Measurements from ENCODE around the gene LGALS9. TPM values are rescaled to one million over a fixed set of nuclear protein-coding genes. Genes with fewer than 3 reads are reported as not detected.
A peak's percentile ranks its signal among the peaks of the same experiment; 100 is the strongest.

Gene LGALS9
- total RNA-seq, 1 donor from 2014 or later = 15.2 TPM

- Histone ChIP-seq H3K4me1 (peaks cover 30% of the 10 kb centered on the region), H3K4me3 (no peak overlapping the region), H3K9me3 (replicated peaks) (no peaks in the 10 kb centered on the region), H3K27me3 (ENCODE audit: low read depth) (no peaks in the 10 kb centered on the region), H3K36me3 (peaks cover 13% of the 10 kb centered on the region), H3K27ac (replicated peaks) (no peak overlapping the region)
- intact Hi-C loops (cut with micrococcal nuclease) = loop anchor here (10.0 kb wide), 1 partner anchor 144 kb away; the partner anchor contains the start of gene KSR1
- DNase-seq = no peak
- no peak for TF ChIP-seq CTCF (IDR thresholded peaks at IDR 0.05; ENCODE audit: borderline replicate concordance)
These were observed 32.5 kb upstream of the LGALS9 start for GRCh38 chr17:27598337-27599050.

- no peaks in the 10 kb centered on the region for H3K9me3 ChIP-seq (replicated peaks)
- peaks cover 30% of the 10 kb centered on the region for H3K4me1 ChIP-seq
- no peak for DNase-seq
- intact Hi-C loops (cut with micrococcal nuclease) = loop anchor here (2.0 to 5.0 kb wide), 2 partner anchors 248 to 364 kb away; no protein-coding TSS in a partner anchor
- H3K4me3 ChIP-seq = no peak overlapping the region
- H3K27ac ChIP-seq (replicated peaks) = peak overlapping the region; percentile 22
- peaks cover 30% of the 10 kb centered on the region for H3K36me3 ChIP-seq
- no peaks in the 10 kb centered on the region for H3K27me3 ChIP-seq (ENCODE audit: low read depth)
- no peak for TF ChIP-seq CTCF (IDR thresholded peaks at IDR 0.05; ENCODE audit: borderline replicate concordance)
These were observed 30.5 kb upstream of the LGALS9 start for GRCh38 chr17:27600471-27600870.

- intact Hi-C loops (cut with micrococcal nuclease) = loop anchor here (2.0 to 5.0 kb wide), 2 partner anchors 249 to 365 kb away; no protein-coding TSS in a partner anchor
- peak; percentile 96 for TF ChIP-seq CTCF (IDR thresholded peaks at IDR 0.05; ENCODE audit: borderline replicate concordance)
- peak; percentile 73 for DNase-seq
- H3K9me3 ChIP-seq (replicated peaks) = no peaks in the 10 kb centered on the region
- no peak overlapping the region for H3K4me3 ChIP-seq
- H3K27ac ChIP-seq (replicated peaks) = no peak overlapping the region
- H3K4me1 ChIP-seq = peaks cover 30% of the 10 kb centered on the region
- no peaks in the 10 kb centered on the region for H3K27me3 ChIP-seq (ENCODE audit: low read depth)
- peaks cover 38% of the 10 kb centered on the region for H3K36me3 ChIP-seq
These were observed 29.7 kb upstream of the LGALS9 start for GRCh38 chr17:27601069-27601974.

- Histone ChIP-seq H3K4me3 (no peak overlapping the region), H3K27me3 (ENCODE audit: low read depth) (no peaks in the 10 kb centered on the region), H3K36me3 (peaks cover 42% of the 10 kb centered on the region), H3K4me1 (peaks cover 27% of the 10 kb centered on the region), H3K27ac (replicated peaks) (no peak overlapping the region), H3K9me3 (replicated peaks) (no peaks in the 10 kb centered on the region)
- TF ChIP-seq CTCF (IDR thresholded peaks at IDR 0.05; ENCODE audit: borderline replicate concordance) = no peak
- intact Hi-C loops (cut with micrococcal nuclease) = loop anchor here (2.0 to 5.0 kb wide), 3 partner anchors 49 to 365 kb away; no protein-coding TSS in a partner anchor
- DNase-seq = no peak
These were observed 29.0 kb upstream of the LGALS9 start for GRCh38 chr17:27601975-27602302.

GRCh38 chr17:27602721-27603420 is 28.1 kb upstream of the LGALS9 start:
- no peak overlapping the region for H3K4me3 ChIP-seq
- H3K27me3 ChIP-seq (ENCODE audit: low read depth) = no peaks in the 10 kb centered on the region
- H3K9me3 ChIP-seq (replicated peaks) = no peaks in the 10 kb centered on the region
- intact Hi-C loops (cut with micrococcal nuclease) = loop anchor here (2.0 to 5.0 kb wide), 2 partner anchors 48 to 251 kb away; no protein-coding TSS in a partner anchor
- H3K36me3 ChIP-seq = peaks cover 44% of the 10 kb centered on the region
- peaks cover 26% of the 10 kb centered on the region for H3K4me1 ChIP-seq
- peak; percentile 98 for TF ChIP-seq CTCF (IDR thresholded peaks at IDR 0.05; ENCODE audit: borderline replicate concordance)
- DNase-seq = peak; percentile 68
- no peak overlapping the region for H3K27ac ChIP-seq (replicated peaks)

Measured in left ventricle myocardium inferior (tissue), 1 donor.